ENCODE measurements around the gene EXOC3.

DNA sequence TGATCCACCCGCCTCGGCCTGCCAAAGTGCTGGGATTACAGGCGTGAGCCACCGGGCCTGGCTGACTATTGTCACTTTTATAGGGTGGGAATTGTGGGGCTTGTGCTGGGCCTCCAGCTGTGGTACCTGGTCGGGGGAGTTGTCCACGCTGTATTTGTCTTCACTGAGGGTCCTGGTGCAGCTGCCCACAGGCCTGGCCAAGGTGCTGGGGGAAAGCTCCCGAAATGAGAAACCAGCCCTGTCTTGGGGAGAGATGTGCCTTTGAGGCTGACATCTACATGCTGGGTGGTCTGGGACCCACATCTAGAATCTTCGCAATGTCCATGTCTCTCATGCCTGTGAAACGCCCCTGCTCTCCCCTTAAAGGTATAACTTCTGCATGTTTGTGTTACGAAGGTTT lies 2.6 kb downstream of the EXOC3 start:
- TF ChIP-seq, protein P1, sequence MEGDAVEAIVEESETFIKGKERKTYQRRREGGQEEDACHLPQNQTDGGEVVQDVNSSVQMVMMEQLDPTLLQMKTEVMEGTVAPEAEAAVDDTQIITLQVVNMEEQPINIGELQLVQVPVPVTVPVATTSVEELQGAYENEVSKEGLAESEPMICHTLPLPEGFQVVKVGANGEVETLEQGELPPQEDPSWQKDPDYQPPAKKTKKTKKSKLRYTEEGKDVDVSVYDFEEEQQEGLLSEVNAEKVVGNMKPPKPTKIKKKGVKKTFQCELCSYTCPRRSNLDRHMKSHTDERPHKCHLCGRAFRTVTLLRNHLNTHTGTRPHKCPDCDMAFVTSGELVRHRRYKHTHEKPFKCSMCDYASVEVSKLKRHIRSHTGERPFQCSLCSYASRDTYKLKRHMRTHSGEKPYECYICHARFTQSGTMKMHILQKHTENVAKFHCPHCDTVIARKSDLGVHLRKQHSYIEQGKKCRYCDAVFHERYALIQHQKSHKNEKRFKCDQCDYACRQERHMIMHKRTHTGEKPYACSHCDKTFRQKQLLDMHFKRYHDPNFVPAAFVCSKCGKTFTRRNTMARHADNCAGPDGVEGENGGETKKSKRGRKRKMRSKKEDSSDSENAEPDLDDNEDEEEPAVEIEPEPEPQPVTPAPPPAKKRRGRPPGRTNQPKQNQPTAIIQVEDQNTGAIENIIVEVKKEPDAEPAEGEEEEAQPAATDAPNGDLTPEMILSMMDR (IDR thresholded peaks at IDR 0.05) = no peak
- TF ChIP-seq POLR2A (IDR thresholded peaks at IDR 0.05) = no peak
